K562 (cell line): ENCODE data around the gene COA4. TPM values are rescaled to one million over a fixed set of nuclear protein-coding genes. Genes with fewer than 3 reads are reported as not detected.
A peak's percentile ranks its signal among the peaks of the same experiment; 100 is the strongest.

Experiments
- ATAC-seq: fragments of 200-7000 bp; cut with Tn5 transposase; 3 replicates; pipeline ENCODE4 v1.9.1; 2020; ENCODE audit warnings: moderate library complexity
- BruUV-seq: library from RNA; stranded (reverse); fragments of 400-500 nt; replicated peaks from 2 replicates; lab custom pipeline; 2021; lab: Mats Ljungman, UMichigan
- CTCF ChIA-PET: fragments of 300-600 bp; formaldehyde crosslinking; extraction: SDS; loops from one replicate; lab custom pipeline; 2021; ENCODE audit warnings: low intra/inter-chr PET ratio; lab: Yijun Ruan, JAX
- POLR2A ChIA-PET: fragments of 300-600, 350-650 bp; sonication (Branson Sonifier 250); formaldehyde crosslinking; extraction: SDS; loops from one replicate; lab custom pipeline; 2021; ENCODE audit warnings: antibody characterized with exemption, inconsistent platforms; lab: Yijun Ruan, JAX
- DNase-seq, 4 experiments: peaks; one replicate each; pipeline versions ENCODE4 v3.0.0 to v3.0.0-alpha.2; 2011 to 2018; ENCODE audit warnings: low spot score in 3 of 4, mixed read lengths in 3 of 4; ENCODE audit errors: extremely low read depth in 1 of 4
- FAIRE-seq: peaks from 2 replicates; lab custom pipeline; 2011; peaks lifted over from hg19 to GRCh38; lab: Jason Lieb, UNC
- H2AFZ ChIP-seq: 2 replicates; pipeline ENCODE4 v1.6.0; 2011; ENCODE audit warnings: low read depth, low read length, control low read depth, inconsistent platforms
- H3K27ac ChIP-seq: fragments of 200-600 bp; 3 replicates; pipeline ENCODE4 v1.8.0; 2011; ENCODE audit warnings: low read depth, mild to moderate bottlenecking, control low read depth, inconsistent platforms, low read length, moderate library complexity, mixed read lengths; ENCODE audit errors: extremely low read depth
- H3K27me3 ChIP-seq, 2 experiments: fragments of 300-600 bp in 1 of 2; 2 replicates in 1 of 2; 3 replicates in 1 of 2; pipeline versions ENCODE4 v1.6.0 to v1.8.0; 2011; ENCODE audit warnings: inconsistent platforms in 2 of 2, low read length in 2 of 2, mild to moderate bottlenecking in 1 of 2, mixed read lengths in 1 of 2, moderate library complexity in 1 of 2; ENCODE audit not compliant: control insufficient read depth in 2 of 2, insufficient read depth in 2 of 2
- H3K36me3 ChIP-seq: fragments of 300-600 bp; 3 replicates; pipeline ENCODE4 v1.8.0; 2011; ENCODE audit warnings: mild to moderate bottlenecking, low read length, inconsistent platforms; ENCODE audit not compliant: control insufficient read depth, insufficient read depth
- H3K4me1 ChIP-seq, 2 experiments: fragments of 200-600 bp in 1 of 2; replicated peaks in 1 of 2; 2 replicates in 1 of 2; 3 replicates in 1 of 2; pipeline versions ENCODE4 v1.5.1 to v1.8.0; 2011; ENCODE audit warnings: inconsistent platforms in 2 of 2, low read length in 2 of 2, mild to moderate bottlenecking in 1 of 2, mixed read lengths in 1 of 2, moderate library complexity in 1 of 2; ENCODE audit not compliant: control insufficient read depth in 2 of 2, insufficient read depth in 2 of 2
- H3K4me2 ChIP-seq: 2 replicates; pipeline ENCODE4 v1.6.1; 2011; ENCODE audit warnings: low read length, control low read depth, inconsistent platforms, mixed read lengths; ENCODE audit not compliant: insufficient read depth
- H3K4me3 ChIP-seq: fragments of 200-600 bp; sonication (generic), shearing (Covaris generic); 2 replicates; pipeline ENCODE4 v1.5.1; 2016; ENCODE audit warnings: control low read depth, inconsistent platforms
- H3K79me2 ChIP-seq: fragments of 200-600 bp; 3 replicates; pipeline ENCODE4 v1.8.0; 2011; ENCODE audit warnings: low read length, inconsistent platforms; ENCODE audit not compliant: control insufficient read depth, insufficient read depth
- H3K9ac ChIP-seq, 2 experiments: 2 replicates each; pipeline versions ENCODE4 v1.6.0 to v1.6.1; 2011; ENCODE audit warnings: low read depth in 2 of 2, low read length in 2 of 2, control low read depth in 1 of 2, inconsistent platforms in 1 of 2, mild to moderate bottlenecking in 1 of 2, mixed read lengths in 1 of 2; ENCODE audit not compliant: insufficient read depth in 1 of 2
- H3K9me1 ChIP-seq: one replicate; pipeline ENCODE4 v1.6.0; 2011; ENCODE audit warnings: inconsistent platforms, mild to moderate bottlenecking, low read length, moderate library complexity; ENCODE audit not compliant: control insufficient read depth, insufficient read depth
- H3K9me3 ChIP-seq: replicated peaks from 2 replicates; pipeline ENCODE4 v1.5.1; 2011; ENCODE audit warnings: low read depth, low read length, inconsistent platforms; ENCODE audit not compliant: control insufficient read depth, insufficient read depth
- H4K20me1 ChIP-seq: replicated peaks from 2 replicates; pipeline ENCODE4 v1.6.1; 2011; ENCODE audit warnings: low read length, inconsistent platforms, mixed read lengths; ENCODE audit not compliant: control insufficient read depth, insufficient read depth
- BRD9 ChIP-seq: fragments of 450-650 bp; IDR thresholded peaks from 2 replicates; pipeline ENCODE4 v1.6.1; 2018; ENCODE audit warnings: low read depth; ENCODE audit not compliant: partially characterized antibody
- CREM ChIP-seq: IDR thresholded peaks from 2 replicates; pipeline ENCODE4 v1.6.1; 2014; ENCODE audit warnings: antibody characterized with exemption, low read depth
- CSDE1 ChIP-seq, 2 experiments: fragments of 450-650 bp; IDR thresholded peaks; 2 replicates each; pipeline ENCODE4 v1.6.1; 2016; ENCODE audit warnings: mild to moderate bottlenecking in 1 of 2
- KLF16 ChIP-seq: IDR thresholded peaks from 2 replicates; pipeline ENCODE4 v1.6.1; 2016; ENCODE audit warnings: antibody characterized with exemption
- NR3C1 ChIP-seq: sonication (generic); formaldehyde crosslinking; IDR thresholded peaks from 2 replicates; pipeline ENCODE4 v1.8.1; 2022; ENCODE audit warnings: missing genetic modification reagents
- PTBP1 ChIP-seq: fragments of 200-400 bp; formaldehyde crosslinking; IDR thresholded peaks from 2 replicates; pipeline ENCODE4 v1.6.1; 2017; ENCODE audit warnings: low read depth, low read length
- RFX7 ChIP-seq: fragments of 250-450 bp; sonication (Bioruptor Pico); IDR thresholded peaks from 2 replicates; pipeline ENCODE4 v1.5.1; 2021; ENCODE audit warnings: mild to moderate bottlenecking
- SAFB2 ChIP-seq: fragments of 200-400 bp; formaldehyde crosslinking; IDR thresholded peaks from 2 replicates; pipeline ENCODE4 v1.6.1; 2018; ENCODE audit warnings: borderline replicate concordance, low read length, low read depth, moderate library complexity; ENCODE audit not compliant: severe bottlenecking
- SNIP1 ChIP-seq: fragments of 450-650 bp; IDR thresholded peaks from 2 replicates; pipeline ENCODE4 v1.7.1; 2017; ENCODE audit warnings: low read depth, mild to moderate bottlenecking
- SPI1 ChIP-seq: IDR thresholded peaks from 2 replicates; pipeline ENCODE4 v1.6.1; 2011; ENCODE audit warnings: low read depth, low read length, control low read depth, borderline replicate concordance
- SRSF9 ChIP-seq: fragments of 200-400 bp; formaldehyde crosslinking; IDR thresholded peaks from 2 replicates; pipeline ENCODE4 v1.6.1; 2017; ENCODE audit warnings: low read depth, low read length, borderline replicate concordance
- TAL1 ChIP-seq: fragments of 450-650 bp; IDR thresholded peaks from 2 replicates; pipeline ENCODE4 v1.6.1; 2016; ENCODE audit warnings: mild to moderate bottlenecking
- TCF7 ChIP-seq: sonication (generic); IDR thresholded peaks from 2 replicates; pipeline ENCODE4 v1.6.1; 2016; ENCODE audit warnings: antibody characterized with exemption, borderline replicate concordance
- XRCC3 ChIP-seq: fragments of 450-650 bp; IDR thresholded peaks from 2 replicates; pipeline ENCODE4 v1.6.1; 2017; ENCODE audit warnings: mild to moderate bottlenecking, moderate library complexity
- WGBS: fragments of 100-300 bp; shearing (Covaris generic); methylation state at CpG from one replicate; pipeline ENCODE4 v1.1.6; 2016; ENCODE audit warnings: low coverage, mixed read lengths; ENCODE audit not compliant: insufficient coverage; ENCODE audit errors: missing lambda C conversion rate; 5-methylcytosine and 5-hydroxymethylcytosine counted together
- in situ Hi-C: fragments of 300-500 bp; cut with MboI; formaldehyde crosslinking; loops from 4 replicates; pipeline ENCODE4 v1.15.0; 2018; ENCODE audit warnings: inconsistent platforms, mixed read lengths
- intact Hi-C: fragments of 100-400 bp; cut with micrococcal nuclease; formaldehyde crosslinking; loops from 2 replicates; pipeline ENCODE4 v1.14.2; 2022
- polyA plus RNA-seq, 8 experiments: library from polyadenylated mRNA; depleted of rRNA in 4 of 8; stranded (reverse) in 5 of 8; unstranded in 3 of 8; fragments of >200 nt; fragmentation: Nextera tagmentation in 2 of 8; fragmentation: Illumina TruSeq in 1 of 8; extraction: Ambion mirVana in 2 of 8; extraction: Trizol in 1 of 8; gene quantifications; 2 replicates each; pipeline versions ENCODE4 v1.2.1 to v1.2.3, GENCODE V29; 2011 to 2014; ENCODE audit warnings: inconsistent platforms in 1 of 8, missing spikeins in 1 of 8
- total RNA-seq, 7 experiments: library from RNA; depleted of rRNA in 6 of 7; stranded (reverse); fragments of >200 nt in 6 of 7; fragmentation: Illumina TruSeq in 2 of 7; extraction: Trizol in 2 of 7; gene quantifications; 2 replicates each; pipeline versions ENCODE4 v1.2.1 to v1.2.3, GENCODE V29; 2011 to 2021; ENCODE audit warnings: low replicate concordance in 1 of 7
- TF ChIP-seq, protein P1 (sequence below), 2 experiments: fragments of 200-800 bp in 1 of 2; sonication (Bioruptor generic) in 1 of 2; sonication (generic) in 1 of 2; formaldehyde crosslinking in 1 of 2; IDR thresholded peaks in 1 of 2; conservative IDR thresholded peaks in 1 of 2; 2 replicates each; pipeline versions ENCODE4 v1.5.0 to v1.6.1; 2016 to 2020; ENCODE audit warnings: missing compliant biosample characterization in 1 of 2, missing genetic modification characterization in 1 of 2, missing genetic modification reagents in 1 of 2
- TF ChIP-seq, protein P2 (sequence below): fragments of 250-450 bp; sonication (Bioruptor Pico); IDR thresholded peaks from 2 replicates; pipeline ENCODE4 v1.4.0; 2020; ENCODE audit warnings: borderline replicate concordance
- TF ChIP-seq, protein P3 (sequence below): fragments of 450-650 bp; formaldehyde crosslinking; IDR thresholded peaks from 2 replicates; pipeline ENCODE4 v1.4.0; 2020; ENCODE audit warnings: mild to moderate bottlenecking, moderate library complexity
- TF ChIP-seq, protein P4 (sequence below): fragments of 250-450 bp; sonication (Bioruptor Pico); IDR thresholded peaks from 2 replicates; pipeline ENCODE4 v1.5.0; 2021

Gene COA4
- total and polyA plus RNA-seq, 9 of the 15 experiments (the other 6 are each of a cell fraction or from before 2014, with no cell fraction given): 108 to 255 (median 152) TPM

DNA sequence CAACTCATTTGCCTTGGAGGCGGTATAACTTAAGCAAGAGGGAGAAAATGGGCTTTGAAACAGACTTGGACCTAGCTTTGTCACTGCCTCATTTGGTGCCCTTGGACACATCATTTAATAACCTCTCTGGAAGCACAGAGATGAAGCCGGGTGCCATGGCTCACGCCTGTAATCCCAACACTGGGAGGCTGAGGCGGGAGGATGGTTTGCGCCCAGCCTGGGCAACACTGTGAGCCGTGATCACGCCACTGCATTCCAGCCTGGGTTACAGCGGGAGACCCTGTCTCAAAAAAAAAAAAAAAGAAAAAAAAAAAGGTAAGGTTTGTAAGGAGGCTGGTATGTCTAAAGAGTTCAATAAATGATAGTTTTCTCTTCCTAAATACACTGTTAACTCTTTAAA is 806 bp downstream of the COA4 start:
- ChIA-PET CTCF (no interaction called here), POLR2A (no interaction called here)
- TF ChIP-seq XRCC3 (no peak), CSDE1 (IDR thresholded peaks at IDR 0.05) (no peak), PTBP1 (no peak), NR3C1 (CRISPR knock-in tag) (no peak), CREM (no peak), SRSF9 (no peak), SPI1 (no peak), KLF16 (no peak), RFX7 (CRISPR knock-in tag) (no peak), SNIP1 (no peak), TAL1 (no peak), TCF7 (no peak), SAFB2 (no peak), BRD9 (no peak)
- TF ChIP-seq, protein P1, sequence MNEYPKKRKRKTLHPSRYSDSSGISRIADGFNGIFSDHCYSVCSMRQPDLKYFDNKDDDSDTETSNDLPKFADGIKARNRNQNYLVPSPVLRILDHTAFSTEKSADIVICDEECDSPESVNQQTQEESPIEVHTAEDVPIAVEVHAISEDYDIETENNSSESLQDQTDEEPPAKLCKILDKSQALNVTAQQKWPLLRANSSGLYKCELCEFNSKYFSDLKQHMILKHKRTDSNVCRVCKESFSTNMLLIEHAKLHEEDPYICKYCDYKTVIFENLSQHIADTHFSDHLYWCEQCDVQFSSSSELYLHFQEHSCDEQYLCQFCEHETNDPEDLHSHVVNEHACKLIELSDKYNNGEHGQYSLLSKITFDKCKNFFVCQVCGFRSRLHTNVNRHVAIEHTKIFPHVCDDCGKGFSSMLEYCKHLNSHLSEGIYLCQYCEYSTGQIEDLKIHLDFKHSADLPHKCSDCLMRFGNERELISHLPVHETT (CRISPR knock-in tag; conservative IDR thresholded peaks at IDR 0.05 in 1 of 2, IDR thresholded peaks at IDR 0.05 in 1 of 2): no peak
- TF ChIP-seq, protein P2, sequence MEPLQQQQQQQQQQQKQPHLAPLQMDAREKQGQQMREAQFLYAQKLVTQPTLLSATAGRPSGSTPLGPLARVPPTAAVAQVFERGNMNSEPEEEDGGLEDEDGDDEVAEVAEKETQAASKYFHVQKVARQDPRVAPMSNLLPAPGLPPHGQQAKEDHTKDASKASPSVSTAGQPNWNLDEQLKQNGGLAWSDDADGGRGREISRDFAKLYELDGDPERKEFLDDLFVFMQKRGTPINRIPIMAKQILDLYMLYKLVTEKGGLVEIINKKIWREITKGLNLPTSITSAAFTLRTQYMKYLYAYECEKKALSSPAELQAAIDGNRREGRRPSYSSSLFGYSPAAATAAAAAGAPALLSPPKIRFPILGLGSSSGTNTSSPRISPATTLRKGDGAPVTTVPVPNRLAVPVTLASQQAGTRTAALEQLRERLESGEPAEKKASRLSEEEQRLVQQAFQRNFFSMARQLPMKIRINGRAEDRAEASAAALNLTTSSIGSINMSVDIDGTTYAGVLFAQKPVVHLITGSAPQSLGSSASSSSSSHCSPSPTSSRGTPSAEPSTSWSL (CRISPR knock-in tag): no peak
- TF ChIP-seq, protein P3, sequence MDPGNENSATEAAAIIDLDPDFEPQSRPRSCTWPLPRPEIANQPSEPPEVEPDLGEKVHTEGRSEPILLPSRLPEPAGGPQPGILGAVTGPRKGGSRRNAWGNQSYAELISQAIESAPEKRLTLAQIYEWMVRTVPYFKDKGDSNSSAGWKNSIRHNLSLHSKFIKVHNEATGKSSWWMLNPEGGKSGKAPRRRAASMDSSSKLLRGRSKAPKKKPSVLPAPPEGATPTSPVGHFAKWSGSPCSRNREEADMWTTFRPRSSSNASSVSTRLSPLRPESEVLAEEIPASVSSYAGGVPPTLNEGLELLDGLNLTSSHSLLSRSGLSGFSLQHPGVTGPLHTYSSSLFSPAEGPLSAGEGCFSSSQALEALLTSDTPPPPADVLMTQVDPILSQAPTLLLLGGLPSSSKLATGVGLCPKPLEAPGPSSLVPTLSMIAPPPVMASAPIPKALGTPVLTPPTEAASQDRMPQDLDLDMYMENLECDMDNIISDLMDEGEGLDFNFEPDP: no peak
- TF ChIP-seq, protein P4, sequence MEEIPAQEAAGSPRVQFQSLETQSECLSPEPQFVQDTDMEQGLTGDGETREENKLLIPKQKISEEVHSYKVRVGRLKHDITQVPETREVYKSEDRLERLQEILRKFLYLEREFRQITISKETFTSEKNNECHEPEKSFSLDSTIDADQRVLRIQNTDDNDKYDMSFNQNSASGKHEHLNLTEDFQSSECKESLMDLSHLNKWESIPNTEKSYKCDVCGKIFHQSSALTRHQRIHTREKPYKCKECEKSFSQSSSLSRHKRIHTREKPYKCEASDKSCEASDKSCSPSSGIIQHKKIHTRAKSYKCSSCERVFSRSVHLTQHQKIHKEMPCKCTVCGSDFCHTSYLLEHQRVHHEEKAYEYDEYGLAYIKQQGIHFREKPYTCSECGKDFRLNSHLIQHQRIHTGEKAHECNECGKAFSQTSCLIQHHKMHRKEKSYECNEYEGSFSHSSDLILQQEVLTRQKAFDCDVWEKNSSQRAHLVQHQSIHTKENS (CRISPR knock-in tag): no peak
- Histone ChIP-seq H4K20me1 (no peaks in the 10 kb centered on the region), H3K9me3 (no peaks in the 10 kb centered on the region), H3K27ac (peak overlapping the region; percentile 92), H3K4me3 (peak overlapping the region; percentile 67), H2AFZ (peak overlapping the region; percentile 89), H3K4me1 (peaks cover 3 to 12% of the 10 kb centered on the region in 2 experiments; a peak in 4 of 5 replicates), H3K9ac (peak overlapping the region; percentile 93 to 94), H3K9me1 (peaks cover 3% of the 10 kb centered on the region), H3K4me2 (peak overlapping the region; percentile 100), H3K27me3 (no peaks in the 10 kb centered on the region), H3K79me2 (peaks cover 65% of the 10 kb centered on the region), H3K36me3 (peaks cover 52% of the 10 kb centered on the region)
- peak; percentile 30 for ATAC-seq
- peak in 1 of 4 experiments; percentile 24 for DNase-seq
- 0% methylated on average over 7 of the region's 8 CpGs for WGBS
- no TSS peak for BruUV-seq
- FAIRE-seq: peak; percentile 55
- intact Hi-C loops: loop anchor here (10.0 kb wide), 1 partner anchor 111 kb away; the partner anchor contains the start of gene RAB6A
- in situ Hi-C loops: no loop called here
